Breast epithelium (tissue), 3 donors: Measurements from ENCODE around the gene ADAMTS2.

ENCODE experiments used
- CTCF ChIP-seq, 3 donors: fragments of 450-650 bp; IDR thresholded peaks; one replicate each; pipeline ENCODE4 v1.5.1; 2016 to 2017; ENCODE audit warnings: antibody characterized with exemption in 3 of 3, mild to moderate bottlenecking in 3 of 3, moderate library complexity in 3 of 3
- POLR2A ChIP-seq: fragments of 450-650 bp; IDR thresholded peaks from one replicate; pipeline ENCODE4 v1.6.1; 2016; ENCODE audit warnings: antibody characterized with exemption, mild to moderate bottlenecking, moderate library complexity
- POLR2AphosphoS5 ChIP-seq, 3 donors: sonication (generic); formaldehyde crosslinking; IDR thresholded peaks; one replicate each; pipeline ENCODE4 v1.6.1; 2017; ENCODE audit warnings: antibody characterized with exemption in 3 of 3

- TF ChIP-seq CTCF (IDR thresholded peaks at IDR 0.05) (no peak), POLR2AphosphoS5 (IDR thresholded peaks at IDR 0.05) (no peak), POLR2A (no peak)
Observed at GRCh38 chr5:179272326-179273072, 72.8 kb downstream of the ADAMTS2 start.
